IPS-NIHi7 (cell line): Measurements from ENCODE around the gene DNAI4.

Experiments
- DNase-seq: peaks from one replicate; pipeline ENCODE4 v3.0.0; 2012; ENCODE audit warnings: mixed read lengths; ENCODE audit errors: extremely low spot score

The DNAI4 gene

DNA sequence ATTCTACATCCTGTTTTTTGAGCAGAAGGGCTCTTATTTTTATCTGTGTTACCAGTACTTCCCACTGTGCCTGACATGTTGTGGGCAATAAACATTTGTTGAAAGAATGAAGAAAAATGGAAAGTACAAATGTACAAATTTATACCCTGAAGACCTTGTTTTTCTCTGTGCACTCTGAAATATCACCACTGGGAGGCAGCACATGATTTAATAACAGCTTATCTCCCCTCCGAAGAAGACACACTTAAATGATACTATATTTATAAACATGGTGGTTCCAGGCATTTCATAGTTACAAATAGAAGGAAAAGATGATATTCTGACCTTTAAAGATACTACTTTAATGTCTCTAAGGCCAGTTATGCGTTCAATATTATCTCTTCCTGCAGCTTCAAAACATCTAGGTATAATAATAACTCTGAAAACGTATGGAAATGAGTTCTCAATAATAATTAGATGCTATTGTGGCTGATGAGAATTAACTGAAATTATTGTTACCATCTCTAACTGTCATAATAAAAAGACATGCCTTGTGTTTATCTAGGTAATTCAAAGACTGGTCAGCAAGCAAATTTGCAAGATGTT, 159.6 kb downstream of the DNAI4 start:
- peak; percentile 31 for DNase-seq
